Hematopoietic multipotent progenitor cell (in vitro differentiated cells): ENCODE measurements around the gene SAMD4B. TPM values are rescaled to one million over a fixed set of nuclear protein-coding genes. Genes with fewer than 3 reads are reported as not detected.
A peak's percentile ranks its signal among the peaks of the same experiment; 100 is the strongest.

Experiments used
- DNase-seq, 3 donors: peaks; one replicate each; pipeline ENCODE4 v3.0.0-alpha.2; 2011 to 2015; ENCODE audit warnings: low read depth in 2 of 3, low spot score in 2 of 3
- total RNA-seq: library from RNA; depleted of rRNA; stranded (reverse); fragments of >200 nt; gene quantifications from one replicate; pipeline ENCODE4 v1.2.3, GENCODE V29; 2012

SAMD4B gene, protein sequence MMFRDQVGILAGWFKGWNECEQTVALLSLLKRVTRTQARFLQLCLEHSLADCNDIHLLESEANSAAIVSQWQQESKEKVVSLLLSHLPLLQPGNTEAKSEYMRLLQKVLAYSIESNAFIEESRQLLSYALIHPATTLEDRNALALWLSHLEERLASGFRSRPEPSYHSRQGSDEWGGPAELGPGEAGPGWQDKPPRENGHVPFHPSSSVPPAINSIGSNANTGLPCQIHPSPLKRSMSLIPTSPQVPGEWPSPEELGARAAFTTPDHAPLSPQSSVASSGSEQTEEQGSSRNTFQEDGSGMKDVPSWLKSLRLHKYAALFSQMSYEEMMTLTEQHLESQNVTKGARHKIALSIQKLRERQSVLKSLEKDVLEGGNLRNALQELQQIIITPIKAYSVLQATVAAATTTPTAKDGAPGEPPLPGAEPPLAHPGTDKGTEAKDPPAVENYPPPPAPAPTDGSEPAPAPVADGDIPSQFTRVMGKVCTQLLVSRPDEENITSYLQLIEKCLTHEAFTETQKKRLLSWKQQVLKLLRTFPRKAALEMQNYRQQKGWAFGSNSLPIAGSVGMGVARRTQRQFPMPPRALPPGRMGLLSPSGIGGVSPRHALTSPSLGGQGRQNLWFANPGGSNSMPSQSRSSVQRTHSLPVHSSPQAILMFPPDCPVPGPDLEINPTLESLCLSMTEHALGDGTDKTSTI
- total RNA-seq, result 84.8 TPM

DNA sequence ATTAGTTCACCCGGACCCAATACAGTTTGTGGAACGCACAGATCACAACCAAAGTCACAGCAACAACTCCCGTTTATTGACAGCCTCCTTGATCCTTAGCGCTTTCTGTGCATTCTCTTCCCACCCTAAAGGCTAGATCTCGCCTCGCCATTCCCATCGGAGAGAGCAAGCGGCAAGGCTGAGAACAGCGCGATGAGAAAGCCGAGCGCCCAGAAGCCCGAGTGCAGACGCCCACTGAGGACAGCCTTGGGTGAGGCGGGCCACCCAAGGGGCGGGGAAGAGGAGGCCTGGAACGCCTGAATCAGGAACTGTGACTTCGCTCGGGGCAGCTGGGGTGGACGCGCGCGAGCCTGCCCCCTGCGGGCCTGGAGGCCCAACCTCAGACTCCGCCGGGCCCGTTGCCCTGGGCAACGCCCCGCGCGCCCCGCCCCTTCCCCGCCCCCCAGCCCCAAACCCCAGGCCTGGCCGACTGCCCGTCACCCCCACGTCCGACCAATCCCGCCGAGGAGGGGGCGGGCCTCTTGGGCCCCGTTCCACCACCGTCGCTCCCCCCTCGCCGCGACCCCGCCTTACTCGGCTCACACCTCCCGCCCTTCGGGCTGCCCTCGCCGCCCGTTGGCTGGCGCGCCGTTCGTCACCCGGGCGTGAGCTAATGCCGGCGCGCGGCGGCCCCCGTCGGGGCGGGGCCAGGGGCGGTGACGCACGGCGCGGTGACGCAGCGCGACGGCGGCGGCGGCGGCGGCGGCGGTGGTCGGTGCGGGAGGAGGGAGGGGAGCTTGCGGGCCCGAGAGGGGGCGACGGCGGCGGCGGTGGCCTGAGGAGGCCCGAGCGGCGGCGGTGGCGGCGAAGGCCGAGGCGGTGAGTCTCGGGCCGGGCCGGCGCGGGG, at the start of gene SAMD4B:
Gene SAMD4B (plus strand): TSS at position 703 of the 886 bp plus-strand sequence. CDS start 14,473 bp downstream, outside the sequence.
- DNase-seq, result peak; percentile 92 to 99 (median 99)

DNA sequence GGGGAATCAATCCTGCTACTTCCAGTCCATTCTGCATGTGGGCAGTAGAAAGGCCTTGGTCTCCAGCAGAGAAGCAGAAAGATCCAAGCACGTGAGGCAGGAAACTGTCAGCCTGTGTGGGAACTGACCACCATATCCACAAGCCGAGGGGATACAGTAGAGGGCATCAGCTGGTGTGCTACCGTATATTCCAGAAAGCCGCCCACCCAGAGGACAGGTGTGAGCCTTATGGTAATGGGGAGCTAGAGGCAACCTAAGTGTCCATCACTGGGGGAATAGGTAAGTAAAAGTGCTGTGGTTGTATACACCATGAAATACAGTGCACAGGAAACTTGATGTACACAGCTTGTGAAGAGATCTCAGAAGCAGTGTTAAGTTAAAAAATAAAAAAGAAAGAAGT, 48.8 kb upstream of the SAMD4B start:
- DNase-seq, result no peak

DNA sequence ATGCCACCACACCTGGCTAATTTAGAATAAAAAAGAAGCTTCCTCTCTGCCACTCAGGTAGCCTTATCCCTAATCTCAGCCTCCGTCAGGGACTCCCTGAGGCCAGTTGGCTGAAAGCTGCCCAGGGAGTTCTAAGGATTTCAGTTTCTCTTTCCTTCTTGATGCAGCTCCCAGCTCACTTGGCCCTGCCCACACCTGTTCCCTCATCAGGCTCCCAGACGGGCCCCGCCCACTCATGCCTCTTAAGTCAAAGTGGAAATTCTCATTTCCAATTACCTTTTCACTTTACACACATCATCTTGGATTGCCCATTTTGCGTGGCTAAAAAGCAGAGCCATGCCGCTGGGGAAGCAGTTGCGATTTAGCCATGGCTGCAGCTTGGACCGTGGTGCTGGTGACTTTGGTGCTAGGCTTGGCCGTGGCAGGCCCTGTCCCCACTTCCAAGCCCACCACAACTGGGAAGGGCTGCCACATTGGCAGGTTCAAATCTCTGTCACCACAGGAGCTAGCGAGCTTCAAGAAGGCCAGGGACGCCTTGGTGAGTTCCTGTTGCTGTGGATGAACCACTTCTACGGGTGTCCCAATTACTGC, 46.1 kb upstream of the SAMD4B start, which contains the start of gene IFNL1:
Gene IFNL1 (plus strand): TSS at position 353 of the 591 bp plus-strand sequence. CDS start 15 bp downstream, at position 368.
- DNase-seq, result no peak

DNA sequence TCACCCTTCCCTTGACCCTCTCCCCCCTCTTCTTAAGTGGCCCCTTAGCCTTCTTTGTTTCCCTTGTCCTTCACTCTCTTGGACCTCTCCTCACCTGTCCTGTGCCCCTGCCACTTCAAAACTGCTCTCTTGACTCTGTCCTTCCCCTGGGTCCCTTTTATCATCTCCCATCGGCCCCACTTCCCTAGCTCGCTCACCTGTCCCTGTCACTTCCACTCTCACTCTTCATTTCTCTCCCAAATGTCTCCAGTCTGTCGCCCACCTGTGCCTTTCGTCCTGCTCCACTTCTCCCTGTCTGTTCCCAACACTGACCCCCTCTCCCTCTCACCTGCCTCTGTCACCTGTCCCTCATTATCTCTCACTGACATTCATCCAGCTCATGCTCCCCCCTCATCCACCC, 45.3 kb upstream of the SAMD4B start:
- DNase-seq, result no peak

DNA sequence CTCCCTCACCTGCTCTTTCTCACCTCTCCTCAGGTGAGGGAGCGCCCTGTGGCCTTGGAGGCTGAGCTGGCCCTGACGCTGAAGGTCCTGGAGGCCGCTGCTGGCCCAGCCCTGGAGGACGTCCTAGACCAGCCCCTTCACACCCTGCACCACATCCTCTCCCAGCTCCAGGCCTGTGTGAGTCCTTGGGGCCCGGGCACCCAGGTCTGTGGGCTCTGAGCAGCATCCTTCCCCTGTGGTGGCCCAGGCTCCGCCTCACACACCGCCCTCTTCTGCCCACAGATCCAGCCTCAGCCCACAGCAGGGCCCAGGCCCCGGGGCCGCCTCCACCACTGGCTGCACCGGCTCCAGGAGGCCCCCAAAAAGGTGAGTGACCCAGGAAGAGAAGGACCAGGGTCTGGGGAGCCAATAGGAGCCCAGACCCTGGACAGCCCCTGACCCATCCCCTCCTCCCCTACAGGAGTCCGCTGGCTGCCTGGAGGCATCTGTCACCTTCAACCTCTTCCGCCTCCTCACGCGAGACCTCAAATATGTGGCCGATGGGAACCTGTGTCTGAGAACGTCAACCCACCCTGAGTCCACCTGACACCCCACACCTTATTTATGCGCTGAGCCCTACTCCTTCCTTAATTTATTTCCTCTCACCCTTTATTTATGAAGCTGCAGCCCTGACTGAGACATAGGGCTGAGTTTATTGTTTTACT, 44.1 kb upstream of the SAMD4B start:
- peak in 1 of 3 donors; percentile 67 for DNase-seq

DNA sequence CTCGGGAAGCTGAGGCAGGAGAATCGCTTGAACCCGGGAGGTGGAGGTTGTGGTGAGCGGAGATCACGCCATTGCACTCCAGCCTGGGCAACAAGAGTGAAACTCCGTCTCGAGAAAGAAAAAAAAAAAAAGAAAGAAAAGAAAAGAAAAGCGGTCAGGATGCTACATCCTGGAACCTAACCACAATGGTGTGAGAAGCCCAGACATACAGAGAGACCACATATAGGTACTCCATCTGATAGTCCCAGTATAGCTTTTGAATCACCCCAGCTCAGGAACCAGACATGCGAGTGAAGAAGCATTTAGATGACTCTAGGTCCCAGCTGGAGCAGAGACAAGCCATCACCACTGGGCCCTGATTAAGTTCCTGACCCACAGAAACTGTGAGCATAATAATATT, 42.8 kb upstream of the SAMD4B start:
- DNase-seq, result no peak

DNA sequence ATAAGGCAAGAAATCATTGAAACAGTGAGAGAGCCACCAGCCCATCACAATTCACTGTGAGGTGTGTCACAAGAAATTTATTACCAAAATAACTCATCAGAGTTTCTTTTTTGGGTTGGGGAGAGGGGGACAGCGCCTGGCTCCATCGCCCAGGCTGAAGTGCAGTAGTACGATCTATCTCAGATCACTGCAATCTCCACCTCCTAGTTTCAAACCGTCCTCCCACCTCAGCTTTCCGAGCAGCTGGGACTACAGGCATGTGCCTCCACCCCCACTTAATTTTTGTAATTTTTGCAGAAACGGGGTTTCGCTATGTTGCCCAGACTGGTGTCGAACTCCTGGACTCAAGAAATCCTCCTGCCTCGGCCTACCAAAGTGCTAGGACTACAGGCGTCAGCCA, 42.4 kb upstream of the SAMD4B start:
- no peak for DNase-seq

DNA sequence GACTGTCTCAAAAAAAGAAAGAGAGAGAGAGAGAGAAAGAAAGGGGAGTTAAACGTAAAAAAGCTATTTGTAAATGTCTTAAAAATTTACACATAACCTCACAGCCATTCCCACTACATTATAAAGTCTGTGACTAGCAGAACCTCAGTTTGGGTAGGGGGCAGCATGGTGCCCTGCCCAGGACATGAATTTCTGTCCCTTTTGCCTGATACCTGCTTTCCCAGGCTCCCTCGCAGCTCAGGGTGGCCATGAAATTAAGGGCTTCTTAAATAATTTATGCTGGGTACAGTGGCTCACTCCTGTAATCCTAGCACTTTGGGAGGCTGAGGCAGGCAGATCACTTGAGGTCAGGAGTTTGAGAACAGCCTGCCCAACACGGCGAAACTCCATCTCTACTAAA, 41.2 kb upstream of the SAMD4B start:
- DNase-seq, result no peak

DNA sequence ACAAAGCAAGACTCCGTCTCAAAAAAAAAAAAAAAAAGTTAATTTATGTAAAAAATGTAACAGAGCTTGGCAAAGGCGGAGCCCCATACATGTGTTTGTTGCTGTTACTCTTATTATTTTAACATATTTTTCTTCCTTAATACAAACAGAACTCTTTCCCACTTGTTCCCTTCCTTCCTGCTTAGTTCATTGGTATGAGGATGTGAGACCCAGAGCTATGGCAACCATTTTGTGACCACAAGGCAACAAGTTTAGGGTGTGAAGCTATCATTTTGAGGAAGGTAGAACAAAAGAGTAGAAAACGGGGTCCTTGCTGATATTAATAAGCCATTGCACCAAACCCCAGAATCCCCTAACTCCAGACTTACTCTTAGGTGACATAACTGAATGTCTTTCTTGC, 40.7 kb upstream of the SAMD4B start:
- no peak for DNase-seq

DNA sequence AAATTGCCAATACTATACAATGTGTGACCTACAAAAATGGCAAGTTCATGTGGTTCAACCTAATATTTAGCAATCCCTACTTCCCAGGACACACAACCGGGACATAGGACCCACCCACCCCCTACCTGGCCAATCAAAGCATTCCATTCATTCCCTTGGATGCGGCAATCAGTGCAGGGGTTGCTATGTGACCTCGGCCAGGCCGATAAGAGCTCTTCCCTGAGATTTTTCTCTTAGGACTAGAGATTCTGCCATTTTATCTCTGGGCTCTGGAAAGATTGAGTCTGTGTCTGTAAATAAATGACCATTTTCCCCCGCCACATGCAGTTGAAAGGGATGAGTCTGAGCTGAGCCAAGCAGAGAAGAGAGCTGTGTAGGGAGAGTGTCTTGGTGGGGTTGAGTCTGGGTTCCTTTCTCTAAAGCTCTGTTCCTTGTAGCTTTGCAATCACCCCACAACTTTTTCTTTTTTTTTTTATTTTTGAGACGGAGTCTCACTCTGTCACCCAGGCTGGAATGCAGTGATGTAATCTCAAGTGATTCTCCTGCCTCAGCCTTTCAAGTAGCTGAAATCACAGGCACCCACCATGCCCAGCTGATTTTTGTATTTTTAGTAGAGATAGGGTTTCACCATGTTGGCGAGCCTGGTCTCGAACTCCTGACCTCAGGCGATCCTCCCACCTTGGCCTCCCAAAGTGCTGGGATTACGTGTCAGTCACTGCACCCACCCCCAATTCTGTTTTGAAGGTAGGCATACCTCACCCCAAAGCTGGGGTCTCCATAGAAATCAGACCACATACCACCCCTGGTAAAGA, 38.6 kb upstream of the SAMD4B start:
- DNase-seq, result no peak

DNA sequence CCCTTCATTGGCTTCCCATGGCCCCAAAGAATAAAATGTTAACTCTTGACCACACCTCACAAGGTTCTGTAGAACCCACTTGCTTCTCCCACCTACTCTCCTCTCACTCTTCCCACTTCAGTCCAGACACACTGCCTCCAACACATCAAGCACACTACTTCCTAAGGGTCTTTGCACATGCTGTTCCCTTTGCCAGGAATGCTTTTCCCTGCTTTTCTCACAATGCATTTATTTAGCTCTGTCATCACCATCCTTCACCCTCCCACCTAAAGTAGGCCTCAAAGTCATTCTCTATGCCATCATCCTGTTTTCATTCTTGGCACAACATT, 38.1 kb upstream of the SAMD4B start:
- no peak for DNase-seq

DNA sequence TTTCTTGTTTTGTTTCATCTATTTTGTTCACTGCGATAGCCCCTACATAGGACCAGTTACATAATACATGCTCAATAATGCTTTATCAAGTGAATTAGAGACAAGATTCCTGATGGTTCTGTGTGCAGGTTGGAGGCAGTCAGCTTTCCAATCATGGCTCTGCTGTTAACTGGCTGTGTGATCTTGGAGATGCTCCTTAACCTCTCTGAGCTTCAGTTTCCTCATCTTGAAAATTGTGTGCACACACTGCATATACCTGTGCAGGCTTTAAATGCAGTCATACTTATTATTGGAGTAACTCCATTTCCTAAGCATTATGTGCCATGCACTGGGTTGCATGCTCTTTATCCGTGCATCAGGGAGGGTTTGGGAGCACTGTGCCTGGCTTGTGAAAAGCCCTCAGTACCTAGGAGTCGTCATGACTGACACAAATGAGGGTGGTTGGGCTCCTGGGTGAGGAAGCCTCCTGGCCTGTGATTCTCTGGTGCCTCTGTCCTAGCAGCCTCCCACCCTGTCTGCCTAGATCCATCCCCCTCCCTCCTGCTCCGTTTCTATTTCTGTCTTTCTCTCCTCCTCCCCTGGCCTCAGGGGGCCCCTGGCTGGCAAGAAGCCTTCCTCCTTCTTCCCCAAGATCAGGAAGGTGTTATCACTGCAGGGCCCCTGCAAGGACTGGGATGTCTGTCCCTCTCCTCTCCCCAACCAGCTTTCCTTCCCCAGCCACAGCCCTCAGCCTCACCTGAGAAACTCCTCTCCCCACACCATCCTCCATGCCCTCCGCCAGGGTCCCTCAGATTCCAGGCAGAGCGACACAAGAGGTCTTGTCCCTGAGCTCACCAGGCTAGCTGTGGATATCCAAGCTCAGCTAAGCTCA, 37.3 kb upstream of the SAMD4B start:
- DNase-seq, result no peak

DNA sequence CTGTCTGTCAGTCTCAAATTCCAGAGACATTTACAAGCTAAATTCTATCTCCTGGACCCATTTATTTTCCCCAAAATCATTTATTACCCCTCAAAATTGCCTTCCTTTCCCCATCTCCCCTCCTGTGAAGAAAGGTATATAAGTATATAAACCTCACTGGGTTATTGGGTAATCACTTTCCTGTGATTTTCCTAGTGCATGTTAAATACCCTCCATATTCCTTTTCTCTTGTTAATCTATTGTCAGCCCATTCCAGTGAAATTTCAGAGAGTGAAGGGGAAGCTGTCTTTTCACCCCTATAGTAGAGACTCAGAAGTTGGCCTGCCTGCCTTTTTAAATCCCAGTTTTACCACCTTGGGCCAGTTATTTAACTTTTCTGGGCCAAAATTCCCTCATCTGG, 36.1 kb upstream of the SAMD4B start:
- DNase-seq, result no peak

DNA sequence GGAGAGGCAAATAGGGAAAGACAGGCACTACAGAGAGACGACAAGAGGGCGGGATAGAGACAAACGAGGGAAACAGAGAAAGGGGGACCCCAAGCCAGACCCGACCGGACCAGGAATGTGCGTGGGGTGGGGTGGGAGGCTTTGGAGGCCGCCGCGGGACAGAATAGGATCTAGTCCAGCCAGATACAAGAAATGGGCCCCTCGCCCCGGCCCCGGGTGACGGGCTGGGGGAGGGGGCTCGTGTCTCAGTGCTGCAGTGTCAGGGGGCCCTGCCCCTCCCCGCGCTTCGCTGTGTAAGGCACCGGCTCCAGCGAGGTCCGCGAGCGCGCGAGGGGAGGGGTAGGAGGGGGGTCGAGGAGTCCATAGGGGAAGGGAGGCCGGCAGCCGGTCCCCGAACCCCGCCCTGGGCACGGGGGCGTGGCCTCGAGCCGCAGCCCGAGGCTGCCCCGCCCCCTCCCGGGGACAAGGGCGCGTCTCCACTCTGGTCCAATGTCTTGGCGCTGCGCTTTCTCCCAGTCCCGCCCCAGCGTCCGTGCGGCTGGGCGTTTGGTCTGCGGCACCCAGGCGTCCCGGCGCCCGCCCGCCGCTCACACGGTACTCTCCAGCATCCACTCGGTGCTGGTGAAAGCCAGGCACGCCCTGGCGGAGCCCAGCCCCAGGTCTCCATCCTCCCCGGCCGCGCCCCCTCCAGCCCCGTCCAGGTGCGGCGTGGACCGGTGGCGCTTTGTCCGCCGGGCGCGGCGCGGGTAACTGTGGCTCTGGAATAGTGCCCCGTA, 35.0 kb upstream of the SAMD4B start:
- DNase-seq, result no peak

DNA sequence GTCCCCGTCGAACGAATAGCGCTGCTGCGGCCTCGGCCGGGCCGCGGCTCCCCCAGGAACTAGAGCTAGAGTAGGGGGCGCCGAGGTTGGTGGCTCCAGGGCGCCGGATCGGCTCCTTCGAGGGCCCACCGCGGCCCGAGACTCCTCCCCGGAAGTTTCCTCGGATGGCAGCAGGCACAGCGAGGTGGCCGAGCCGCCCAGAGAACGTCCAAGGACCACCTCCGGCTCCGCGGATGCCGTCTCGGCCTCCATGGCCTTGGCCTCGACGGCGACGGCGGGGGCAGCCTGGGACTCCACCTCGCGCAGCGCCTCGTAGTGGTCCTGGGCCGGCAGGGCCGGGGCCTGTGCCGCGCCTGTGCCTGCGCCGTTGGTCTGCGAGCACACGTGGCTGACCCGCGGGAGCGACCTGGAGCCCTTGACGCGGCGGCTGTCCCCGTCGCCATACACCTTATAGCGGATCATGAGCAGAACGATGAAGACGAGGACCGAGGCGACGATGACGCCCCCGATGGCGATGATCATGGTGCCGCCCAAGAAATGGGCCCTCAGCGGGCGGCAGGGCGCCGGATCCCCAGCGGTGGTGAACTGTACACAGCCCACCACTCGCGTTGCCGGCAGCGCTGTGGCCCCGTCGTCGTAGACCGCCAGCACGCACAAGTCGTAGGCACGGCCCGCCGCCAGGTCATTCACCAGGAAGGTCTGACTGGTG, 34.2 kb upstream of the SAMD4B start:
- no peak for DNase-seq

DNA sequence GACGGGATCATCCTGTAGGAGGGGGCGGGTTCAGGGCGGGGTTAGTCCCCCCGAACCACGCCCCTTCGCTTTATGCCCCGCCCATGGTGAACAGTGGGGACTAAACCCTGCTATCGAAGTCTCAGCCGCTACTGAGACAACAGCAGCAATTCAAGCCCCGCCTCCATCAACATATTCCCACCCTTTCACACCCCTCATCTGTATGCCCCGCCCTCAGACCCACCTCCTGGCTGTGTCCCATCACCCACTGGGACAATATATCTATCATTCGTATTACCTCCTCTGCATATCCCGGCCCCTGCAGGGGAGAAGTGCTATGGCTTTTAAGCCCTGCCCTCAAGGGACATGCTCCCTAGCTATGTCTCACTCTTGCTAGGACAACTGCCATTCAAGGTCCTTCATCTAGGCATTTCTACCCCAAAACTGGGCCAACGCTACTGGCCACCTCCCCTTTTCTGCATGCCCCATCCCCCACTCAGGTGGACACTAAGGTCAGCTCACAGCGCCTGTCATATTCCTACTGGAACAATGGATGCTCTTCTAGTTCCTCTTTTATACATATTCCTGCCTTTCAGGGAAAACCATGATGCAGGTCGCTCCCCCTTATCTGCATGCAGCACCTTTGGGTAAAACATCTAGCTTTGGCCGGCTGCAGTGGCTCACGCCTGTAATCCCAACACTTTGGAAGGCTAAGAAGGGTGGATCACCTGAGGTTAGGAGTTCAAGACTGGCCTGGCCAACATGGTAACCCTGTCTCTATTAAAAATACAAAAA, 33.5 kb upstream of the SAMD4B start:
- DNase-seq, result no peak
